Upper lobe of left lung (tissue), 4 donors: ENCODE data around the gene ZNHIT2.

ENCODE experiments used
- CTCF ChIP-seq, 6 experiments: fragments of 450-650 bp in 4 of 6; fragments of 200-600 bp in 2 of 6; sonication (generic) in 2 of 6; IDR thresholded peaks; one replicate each; pipeline ENCODE4 v1.5.1; 2016 to 2019; ENCODE audit warnings: antibody characterized with exemption in 6 of 6
- EP300 ChIP-seq, 4 donors: sonication (generic); formaldehyde crosslinking; IDR thresholded peaks; one replicate each; pipeline ENCODE4 v1.5.1; 2017; ENCODE audit warnings: antibody characterized with exemption in 4 of 4, control low read depth in 2 of 4
- POLR2A ChIP-seq, 4 donors: fragments of 450-650 bp; IDR thresholded peaks; one replicate each; pipeline ENCODE4 v1.5.1; 2016 to 2017; ENCODE audit warnings: antibody characterized with exemption in 4 of 4, mild to moderate bottlenecking in 2 of 4
- POLR2AphosphoS5 ChIP-seq, 2 donors: sonication (generic); formaldehyde crosslinking; IDR thresholded peaks; one replicate each; pipeline ENCODE4 v1.5.1; 2017; ENCODE audit warnings: antibody characterized with exemption in 2 of 2

GRCh38 chr11:65131895-65132237, 14.4 kb upstream of the ZNHIT2 start:
- TF ChIP-seq POLR2AphosphoS5 (IDR thresholded peaks at IDR 0.05) (no peak), EP300 (IDR thresholded peaks at IDR 0.05) (no peak), CTCF (IDR thresholded peaks at IDR 0.05) (no peak), POLR2A (IDR thresholded peaks at IDR 0.05) (no peak)
